Mucosa of gallbladder (tissue), 1 donor: ENCODE measurements around the gene DPF3. TPM values are rescaled to one million over a fixed set of nuclear protein-coding genes. Genes with fewer than 3 reads are reported as not detected.

Experiments used
- DNase-seq: peaks from one replicate; pipeline ENCODE4 v3.0.0-alpha.2; 2020; ENCODE audit warnings: low spot score
- total RNA-seq: library from RNA; stranded (reverse); gene quantifications from one replicate; pipeline ENCODE4 v1.2.1, GENCODE V29; 2021
- donor health status: DM: no; HTN: no; CAD: no.

The DPF3 gene
- total RNA-seq, 1 donor from 2014 or later: 4.5 TPM

GRCh38 chr14:72616811-72617210, 277.1 kb downstream of the DPF3 start:
- no peak for DNase-seq

GRCh38 chr14:72616294-72616693, 277.6 kb downstream of the DPF3 start:
- DNase-seq: no peak

- DNase-seq: no peak
Measured at GRCh38 chr14:72615451-72616121, 278.3 kb downstream of the DPF3 start.

GRCh38 chr14:72614891-72615415, 278.9 kb downstream of the DPF3 start:
- DNase-seq: no peak

GRCh38 chr14:72614365-72614764, 279.5 kb downstream of the DPF3 start:
- no peak for DNase-seq

GRCh38 chr14:72613975-72614319, 280.0 kb downstream of the DPF3 start:
- no peak for DNase-seq

GRCh38 chr14:72613231-72613974, 280.5 kb downstream of the DPF3 start:
- DNase-seq: peak; percentile 55

GRCh38 chr14:72612041-72612440, 281.9 kb downstream of the DPF3 start:
- DNase-seq: no peak

- DNase-seq: no peak
Measured at GRCh38 chr14:72611506-72611905, 282.4 kb downstream of the DPF3 start.

GRCh38 chr14:72610831-72611200, 283.1 kb downstream of the DPF3 start:
- DNase-seq: no peak

GRCh38 chr14:72610096-72610830, 283.6 kb downstream of the DPF3 start:
- no peak for DNase-seq

- peak; percentile 8 for DNase-seq
Measured at GRCh38 chr14:72609205-72609916, 284.5 kb downstream of the DPF3 start.

- peak; percentile 9 for DNase-seq
Measured at GRCh38 chr14:72608391-72609204, 285.3 kb downstream of the DPF3 start.

GRCh38 chr14:72607386-72608130, 286.3 kb downstream of the DPF3 start:
- DNase-seq: peak; percentile 5

- DNase-seq: no peak
Measured at GRCh38 chr14:72606879-72607278, 287.0 kb downstream of the DPF3 start.

GRCh38 chr14:72605921-72606220, 288.0 kb downstream of the DPF3 start:
- peak; percentile 7 for DNase-seq

GRCh38 chr14:72605096-72605920, 288.6 kb downstream of the DPF3 start:
- peak; percentile 5 for DNase-seq

GRCh38 chr14:72604133-72604532, 289.8 kb downstream of the DPF3 start:
- no peak for DNase-seq

GRCh38 chr14:72603639-72604038, 290.3 kb downstream of the DPF3 start:
- no peak for DNase-seq
